ENCODE measurements around the gene IFITM1. TPM values are rescaled to one million over a fixed set of nuclear protein-coding genes. Genes with fewer than 3 reads are reported as not detected.

Gene IFITM1
- total and polyA plus RNA-seq, 2 of the 13 experiments (the other 11 are each of a cell fraction or from before 2014, with no cell fraction given) = 0.38 to 11.1 TPM

DNA sequence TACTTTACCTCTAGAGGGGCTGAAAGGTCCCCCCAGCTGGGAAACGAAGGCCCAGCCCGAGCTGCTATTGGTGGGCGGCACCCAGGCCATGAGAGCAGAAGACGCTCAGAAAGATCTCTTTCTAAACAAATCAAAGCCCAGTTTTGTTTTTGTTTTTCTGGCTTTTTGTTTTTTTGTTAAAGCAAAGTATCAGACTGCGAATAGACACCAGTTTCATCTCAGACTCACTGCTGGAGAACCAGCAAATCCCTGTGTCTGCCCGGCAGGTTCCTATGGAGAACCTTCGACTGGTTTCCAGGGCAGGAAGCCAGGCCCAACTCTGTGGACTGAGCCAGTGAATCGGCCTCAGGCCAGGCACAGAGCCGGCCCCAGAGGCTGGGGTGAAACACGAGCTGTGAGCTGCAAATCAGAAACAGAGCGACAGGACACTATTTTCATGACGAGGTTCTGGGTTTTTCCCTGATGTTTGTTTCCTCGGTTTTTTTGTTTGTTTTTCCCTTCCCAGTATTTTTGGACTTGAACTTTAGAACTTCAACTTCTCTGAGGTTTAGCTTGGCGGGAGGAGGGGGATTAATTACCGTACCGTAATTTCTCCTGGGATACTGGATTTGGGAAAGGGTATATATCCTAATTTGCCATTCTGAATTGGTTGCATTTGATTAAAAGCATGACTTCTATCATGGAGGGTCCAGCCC lies 39.5 kb downstream of the IFITM1 start (continued):
- TF ChIP-seq, protein P1, sequence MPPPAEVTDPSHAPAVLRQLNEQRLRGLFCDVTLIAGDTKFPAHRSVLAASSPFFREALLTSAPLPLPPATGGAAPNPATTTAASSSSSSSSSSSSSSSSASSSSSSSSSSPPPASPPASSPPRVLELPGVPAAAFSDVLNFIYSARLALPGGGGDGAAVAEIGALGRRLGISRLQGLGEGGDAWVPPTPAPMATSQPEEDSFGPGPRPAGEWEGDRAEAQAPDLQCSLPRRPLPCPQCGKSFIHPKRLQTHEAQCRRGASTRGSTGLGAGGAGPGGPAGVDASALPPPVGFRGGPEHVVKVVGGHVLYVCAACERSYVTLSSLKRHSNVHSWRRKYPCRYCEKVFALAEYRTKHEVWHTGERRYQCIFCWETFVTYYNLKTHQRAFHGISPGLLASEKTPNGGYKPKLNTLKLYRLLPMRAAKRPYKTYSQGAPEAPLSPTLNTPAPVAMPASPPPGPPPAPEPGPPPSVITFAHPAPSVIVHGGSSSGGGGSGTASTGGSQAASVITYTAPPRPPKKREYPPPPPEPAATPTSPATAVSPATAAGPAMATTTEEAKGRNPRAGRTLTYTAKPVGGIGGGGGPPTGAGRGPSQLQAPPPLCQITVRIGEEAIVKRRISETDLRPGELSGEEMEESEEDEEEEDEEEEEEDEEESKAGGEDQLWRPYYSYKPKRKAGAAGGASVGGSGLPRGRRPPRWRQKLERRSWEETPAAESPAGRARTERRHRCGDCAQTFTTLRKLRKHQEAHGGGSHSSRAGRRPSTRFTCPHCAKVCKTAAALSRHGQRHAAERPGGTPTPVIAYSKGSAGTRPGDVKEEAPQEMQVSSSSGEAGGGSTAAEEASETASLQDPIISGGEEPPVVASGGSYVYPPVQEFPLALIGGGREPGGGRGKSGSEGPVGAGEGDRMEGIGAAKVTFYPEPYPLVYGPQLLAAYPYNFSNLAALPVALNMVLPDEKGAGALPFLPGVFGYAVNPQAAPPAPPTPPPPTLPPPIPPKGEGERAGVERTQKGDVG (CRISPR knock-in tag; IDR thresholded peaks at IDR 0.05; ENCODE audit: borderline replicate concordance) = no peak
- TF ChIP-seq ZFX (CRISPR knock-in tag; IDR thresholded peaks at IDR 0.05; ENCODE audit: low read depth) = peak; percentile 96
- TF ChIP-seq TAF1 (CRISPR knock-in tag; IDR thresholded peaks at IDR 0.05) = peak; percentile 58; the same call in 1 of the 2 replicates
- peak; percentile 60 for TF ChIP-seq SP4 (CRISPR knock-in tag; IDR thresholded peaks at IDR 0.05)
- peak; percentile 43; the same call in 1 of the 2 replicates for TF ChIP-seq ZBTB7A (CRISPR knock-in tag; IDR thresholded peaks at IDR 0.05)
- peak; percentile 68; the same call in 1 of the 2 replicates for TF ChIP-seq THAP11 (CRISPR knock-in tag; IDR thresholded peaks at IDR 0.05)
- no peak for TF ChIP-seq ZNF225 (CRISPR knock-in tag; IDR thresholded peaks at IDR 0.05)
- TF ChIP-seq RARA (CRISPR knock-in tag; IDR thresholded peaks at IDR 0.05) = peak; percentile 81
- TF ChIP-seq CREM (IDR thresholded peaks at IDR 0.05) = peak; percentile 56; the same call in 1 of the 2 replicates
- TF ChIP-seq CREM (CRISPR knock-in tag; IDR thresholded peaks at IDR 0.05) = no peak
- TF ChIP-seq KLF9 (CRISPR knock-in tag; IDR thresholded peaks at IDR 0.05; ENCODE audit: low read depth) = 0 out of 2 replicates have a peak, but pooled peaks have one; percentile 61
- TF ChIP-seq ZC3H4 (CRISPR knock-in tag; IDR thresholded peaks at IDR 0.05; ENCODE audit: borderline replicate concordance) = 0 out of 2 replicates have a peak, but pooled peaks have one; percentile 56
- TF ChIP-seq SALL1 (CRISPR knock-in tag; IDR thresholded peaks at IDR 0.05) = peak; percentile 77
- TF ChIP-seq HDAC6 (IDR thresholded peaks at IDR 0.05; ENCODE audit: low read depth, low read length) = no peak
- TF ChIP-seq, protein P2, sequence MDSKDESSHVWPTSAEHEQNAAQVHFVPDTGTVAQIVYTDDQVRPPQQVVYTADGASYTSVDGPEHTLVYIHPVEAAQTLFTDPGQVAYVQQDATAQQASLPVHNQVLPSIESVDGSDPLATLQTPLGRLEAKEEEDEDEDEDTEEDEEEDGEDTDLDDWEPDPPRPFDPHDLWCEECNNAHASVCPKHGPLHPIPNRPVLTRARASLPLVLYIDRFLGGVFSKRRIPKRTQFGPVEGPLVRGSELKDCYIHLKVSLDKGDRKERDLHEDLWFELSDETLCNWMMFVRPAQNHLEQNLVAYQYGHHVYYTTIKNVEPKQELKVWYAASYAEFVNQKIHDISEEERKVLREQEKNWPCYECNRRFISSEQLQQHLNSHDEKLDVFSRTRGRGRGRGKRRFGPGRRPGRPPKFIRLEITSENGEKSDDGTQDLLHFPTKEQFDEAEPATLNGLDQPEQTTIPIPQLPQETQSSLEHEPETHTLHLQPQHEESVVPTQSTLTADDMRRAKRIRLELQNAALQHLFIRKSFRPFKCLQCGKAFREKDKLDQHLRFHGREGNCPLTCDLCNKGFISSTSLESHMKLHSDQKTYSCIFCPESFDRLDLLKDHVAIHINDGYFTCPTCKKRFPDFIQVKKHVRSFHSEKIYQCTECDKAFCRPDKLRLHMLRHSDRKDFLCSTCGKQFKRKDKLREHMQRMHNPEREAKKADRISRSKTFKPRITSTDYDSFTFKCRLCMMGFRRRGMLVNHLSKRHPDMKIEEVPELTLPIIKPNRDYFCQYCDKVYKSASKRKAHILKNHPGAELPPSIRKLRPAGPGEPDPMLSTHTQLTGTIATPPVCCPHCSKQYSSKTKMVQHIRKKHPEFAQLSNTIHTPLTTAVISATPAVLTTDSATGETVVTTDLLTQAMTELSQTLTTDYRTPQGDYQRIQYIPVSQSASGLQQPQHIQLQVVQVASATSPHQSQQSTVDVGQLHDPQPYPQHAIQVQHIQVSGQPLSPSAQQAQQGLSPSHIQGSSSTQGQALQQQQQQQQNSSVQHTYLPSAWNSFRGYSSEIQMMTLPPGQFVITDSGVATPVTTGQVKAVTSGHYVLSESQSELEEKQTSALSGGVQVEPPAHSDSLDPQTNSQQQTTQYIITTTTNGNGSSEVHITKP (CRISPR knock-in tag; IDR thresholded peaks at IDR 0.05; ENCODE audit: low read depth) = peak; percentile 60; the same call in 1 of the 2 replicates
- 0 out of 2 replicates have a peak, but pooled peaks have one; percentile 28 for TF ChIP-seq ZFP1 (CRISPR knock-in tag; IDR thresholded peaks at IDR 0.05)
- peak; percentile 20; the same call in 1 of the 2 replicates for TF ChIP-seq ISL2 (CRISPR knock-in tag; IDR thresholded peaks at IDR 0.05)
- peak; percentile 91 for TF ChIP-seq SIX1 (CRISPR knock-in tag; IDR thresholded peaks at IDR 0.05; ENCODE audit: borderline replicate concordance)
- peak; percentile 6; the same call in 1 of the 2 replicates for TF ChIP-seq HNF4G (IDR thresholded peaks at IDR 0.05; ENCODE audit: borderline replicate concordance, low read depth, low read length)
- no peak; the same call in 1 of the 2 replicates for TF ChIP-seq HNF4G (CRISPR knock-in tag; IDR thresholded peaks at IDR 0.05; ENCODE audit: borderline replicate concordance, low read depth)
- peak; percentile 63 for TF ChIP-seq BHLHE40 (IDR thresholded peaks at IDR 0.05; ENCODE audit: low read length)
- peak; percentile 50; the same call in 1 of the 2 replicates for TF ChIP-seq GATAD1 (CRISPR knock-in tag; IDR thresholded peaks at IDR 0.05)
- TF ChIP-seq, protein P3, sequence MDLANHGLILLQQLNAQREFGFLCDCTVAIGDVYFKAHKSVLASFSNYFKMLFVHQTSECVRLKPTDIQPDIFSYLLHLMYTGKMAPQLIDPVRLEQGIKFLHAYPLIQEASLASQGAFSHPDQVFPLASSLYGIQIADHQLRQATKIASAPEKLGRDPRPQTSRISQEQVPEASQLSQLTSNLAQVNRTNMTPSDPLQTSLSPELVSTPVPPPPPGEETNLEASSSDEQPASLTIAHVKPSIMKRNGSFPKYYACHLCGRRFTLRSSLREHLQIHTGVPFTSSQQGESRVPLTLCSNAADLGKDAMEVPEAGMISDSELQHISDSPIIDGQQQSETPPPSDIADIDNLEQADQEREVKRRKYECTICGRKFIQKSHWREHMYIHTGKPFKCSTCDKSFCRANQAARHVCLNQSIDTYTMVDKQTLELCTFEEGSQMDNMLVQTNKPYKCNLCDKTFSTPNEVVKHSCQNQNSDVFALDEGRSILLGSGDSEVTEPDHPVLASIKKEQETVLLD (CRISPR knock-in tag; IDR thresholded peaks at IDR 0.05; ENCODE audit: low read depth) = peak; percentile 58; the same call in 1 of the 2 replicates
